ENCODE results near the gene GLIS1.

Gene GLIS1

DNA sequence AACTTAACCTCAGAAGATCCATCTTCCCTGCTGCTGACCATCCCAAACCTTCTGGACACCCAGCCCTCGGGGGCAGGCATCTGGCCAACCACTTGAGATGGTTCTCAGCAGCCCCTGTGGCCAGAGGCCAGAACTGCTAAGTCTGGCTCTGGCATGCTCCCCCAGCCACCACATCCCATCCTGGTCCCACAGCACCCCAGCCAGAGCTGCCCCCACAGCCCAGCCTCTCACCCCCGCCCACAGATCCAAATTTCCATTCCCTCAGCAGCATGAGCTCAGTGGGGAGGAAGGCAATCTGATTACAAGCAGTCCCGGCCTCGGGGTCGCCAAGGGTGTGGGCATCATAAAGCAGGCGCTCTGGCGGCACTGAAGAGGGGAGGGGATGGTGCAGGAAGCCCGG, 45.6 kb downstream of the GLIS1 start:
- no peak for DNase-seq

DNA sequence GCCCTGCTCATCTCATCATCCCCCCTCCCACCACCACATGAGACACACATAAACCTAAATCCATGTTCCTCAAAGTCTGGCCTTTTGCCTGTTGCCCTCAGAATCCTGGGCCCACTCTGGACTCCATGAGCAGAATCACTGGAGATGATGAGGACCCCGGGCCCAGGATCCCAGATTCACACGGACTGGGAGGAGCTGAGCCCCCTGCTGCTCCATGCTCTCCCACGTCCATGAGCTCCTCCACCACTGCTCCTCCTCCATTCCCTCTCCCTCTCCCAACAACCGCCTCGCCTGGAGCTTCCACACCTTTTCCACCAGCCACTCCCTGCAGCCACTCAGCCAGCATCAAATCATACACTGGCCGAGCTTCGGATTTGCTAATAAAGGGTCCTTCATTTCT, 47.6 kb downstream of the GLIS1 start:
- no peak for DNase-seq

DNA sequence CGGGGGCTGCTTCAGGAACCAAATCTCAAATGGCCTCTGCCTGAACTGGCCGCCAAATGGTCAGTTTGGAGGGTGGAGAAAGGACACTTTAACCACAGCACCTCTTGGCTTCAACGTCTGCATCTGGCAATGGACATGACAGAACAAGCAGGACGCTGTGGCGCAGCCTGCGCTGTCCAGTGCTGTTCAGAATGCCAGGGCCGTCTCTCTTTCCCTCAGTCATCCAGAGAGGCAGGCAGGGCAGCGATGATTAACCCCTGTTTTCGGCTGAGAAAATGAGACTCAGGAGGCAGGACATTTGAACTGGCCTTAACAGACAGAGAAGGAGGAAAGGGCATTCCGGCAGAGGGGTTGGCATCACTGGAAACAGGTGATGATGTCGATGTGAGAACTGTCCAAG, 48.6 kb downstream of the GLIS1 start:
- no peak for DNase-seq

DNA sequence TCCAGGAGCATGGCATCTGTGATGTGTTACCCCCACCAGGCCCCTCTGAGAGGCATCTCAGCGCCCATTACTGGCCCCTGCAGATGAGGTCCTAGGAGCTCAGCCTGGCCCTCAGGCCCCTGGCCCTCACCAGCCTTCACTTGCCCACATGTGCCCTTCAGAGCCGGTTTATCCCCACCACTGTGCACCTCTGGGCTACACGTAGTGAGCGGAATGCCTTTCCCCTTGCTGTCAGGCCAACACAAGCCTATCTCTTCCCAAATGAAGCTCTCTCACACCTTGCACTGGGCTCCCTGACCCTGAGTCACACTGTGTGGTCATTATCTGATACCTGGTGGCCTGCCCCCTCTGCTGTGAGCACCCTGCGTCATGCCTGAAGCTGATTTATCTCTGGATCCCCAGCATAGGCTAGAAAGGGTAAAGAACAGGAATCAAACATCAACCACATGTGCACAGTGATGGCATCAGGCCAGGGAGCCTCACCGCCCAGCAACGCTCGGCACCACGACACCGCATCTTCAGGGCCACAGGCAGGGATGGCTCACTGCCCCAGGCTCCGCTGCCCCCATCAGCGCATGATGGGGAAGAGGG, 49.1 kb downstream of the GLIS1 start:
- DNase-seq: no peak

DNA sequence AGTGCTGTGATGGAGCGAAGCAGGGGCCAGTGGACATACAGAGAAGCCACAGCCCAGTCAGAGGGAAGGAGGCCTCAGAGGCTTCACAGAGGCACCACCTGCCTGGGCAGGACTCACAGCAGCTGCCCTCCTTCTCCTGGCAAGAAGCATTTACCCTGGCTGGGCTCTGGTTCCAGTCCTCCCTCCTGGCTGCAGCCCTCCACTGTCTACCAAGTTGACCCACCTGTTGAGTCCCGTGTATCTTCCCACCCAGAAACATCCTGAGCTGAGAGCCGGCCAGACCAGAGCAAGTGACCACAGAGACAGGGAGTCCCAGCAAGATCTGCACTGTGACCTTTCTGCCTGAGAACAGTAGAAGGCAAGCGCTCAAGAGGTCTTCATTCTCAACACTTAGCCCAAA, 49.7 kb downstream of the GLIS1 start:
- DNase-seq: no peak

DNA sequence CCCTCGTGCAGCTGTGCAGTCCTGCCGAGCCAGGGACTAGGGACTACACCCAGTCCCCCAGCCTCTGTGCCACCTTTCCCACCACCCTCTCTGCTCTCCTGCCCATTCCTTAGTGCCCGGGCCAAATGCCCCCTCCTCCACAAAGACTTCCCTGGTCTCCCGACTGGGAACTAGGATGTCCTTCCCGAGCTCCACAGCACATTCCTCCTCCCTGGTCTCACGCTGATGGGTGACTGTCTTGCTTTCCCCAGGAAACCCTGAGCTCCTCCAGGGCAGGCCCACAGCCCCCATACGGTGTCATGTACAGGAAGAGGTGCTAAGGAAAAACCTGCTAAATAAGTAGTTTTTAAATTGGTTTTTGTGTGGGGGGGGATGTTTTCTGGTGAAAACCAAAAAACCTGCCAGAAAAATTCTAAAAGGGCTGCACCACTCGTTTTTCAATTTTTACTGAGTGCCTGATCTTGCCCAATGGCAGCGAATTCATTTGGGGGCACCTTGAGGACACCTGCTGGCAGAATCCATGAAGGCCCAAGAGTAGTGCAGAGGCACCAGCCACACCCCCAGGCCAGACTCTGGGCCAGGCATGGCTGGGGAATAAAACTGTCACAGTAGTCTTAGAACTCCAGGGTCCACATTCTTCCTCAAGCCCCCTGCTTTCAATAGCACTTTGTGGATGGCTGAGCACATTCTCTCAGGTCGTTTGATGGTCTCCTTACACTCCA, 50.4 kb downstream of the GLIS1 start:
- no peak for DNase-seq

DNA sequence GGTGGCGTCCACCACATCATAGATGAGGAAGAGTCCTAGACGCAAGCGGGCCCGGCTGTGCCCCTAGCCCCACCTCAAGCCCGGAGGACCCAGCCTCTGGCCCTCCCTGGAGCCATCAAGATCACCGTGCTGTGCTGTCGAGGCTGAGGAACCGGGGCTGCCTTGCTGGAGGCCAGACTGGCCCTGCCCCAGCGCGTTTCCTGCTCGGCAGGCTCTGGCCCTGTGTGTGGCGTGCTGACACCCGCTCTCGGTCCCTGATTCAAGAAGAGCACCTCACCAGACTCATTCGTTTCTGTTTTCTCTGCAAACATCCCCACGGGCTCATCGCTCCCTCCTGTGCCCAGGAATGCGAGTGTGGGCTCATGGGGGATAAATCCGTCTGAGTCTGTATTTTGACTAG, 51.1 kb downstream of the GLIS1 start:
- DNase-seq: no peak

DNA sequence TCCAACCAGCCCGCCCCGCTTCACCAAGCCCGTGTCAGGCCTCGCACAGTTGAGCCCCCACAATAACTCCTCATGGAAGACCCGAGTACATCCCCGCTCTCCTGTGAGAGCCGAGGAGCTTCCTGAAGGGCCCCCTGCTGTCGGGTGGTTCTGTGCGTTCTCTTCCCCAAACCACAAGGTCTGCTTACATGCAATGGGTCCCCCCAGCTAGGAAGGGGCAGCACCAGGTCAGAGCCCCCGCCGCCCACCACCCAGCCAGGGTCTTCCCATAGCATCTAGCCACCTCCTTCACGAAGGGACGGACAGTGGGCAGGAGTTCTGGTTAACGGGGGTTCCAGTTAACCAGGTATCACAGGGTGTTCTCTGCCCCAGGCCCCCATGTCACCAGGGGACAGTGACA, 51.5 kb downstream of the GLIS1 start:
- DNase-seq: no peak

DNA sequence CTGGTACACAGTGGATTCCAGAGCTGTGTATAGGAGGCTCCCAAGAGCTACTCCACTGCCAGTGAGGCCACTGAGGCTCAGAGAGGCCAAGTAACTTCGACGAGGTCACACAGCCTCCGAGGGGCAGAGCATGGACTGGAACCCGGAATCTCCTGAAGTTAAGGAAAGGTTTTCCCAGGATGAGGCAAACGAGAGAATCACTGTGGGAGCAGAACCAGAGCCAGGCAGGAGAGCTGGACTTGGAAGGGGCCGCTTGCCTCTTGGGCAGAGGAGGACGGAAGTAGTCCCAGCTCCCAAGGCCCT, 52.0 kb downstream of the GLIS1 start:
- no peak for DNase-seq

DNA sequence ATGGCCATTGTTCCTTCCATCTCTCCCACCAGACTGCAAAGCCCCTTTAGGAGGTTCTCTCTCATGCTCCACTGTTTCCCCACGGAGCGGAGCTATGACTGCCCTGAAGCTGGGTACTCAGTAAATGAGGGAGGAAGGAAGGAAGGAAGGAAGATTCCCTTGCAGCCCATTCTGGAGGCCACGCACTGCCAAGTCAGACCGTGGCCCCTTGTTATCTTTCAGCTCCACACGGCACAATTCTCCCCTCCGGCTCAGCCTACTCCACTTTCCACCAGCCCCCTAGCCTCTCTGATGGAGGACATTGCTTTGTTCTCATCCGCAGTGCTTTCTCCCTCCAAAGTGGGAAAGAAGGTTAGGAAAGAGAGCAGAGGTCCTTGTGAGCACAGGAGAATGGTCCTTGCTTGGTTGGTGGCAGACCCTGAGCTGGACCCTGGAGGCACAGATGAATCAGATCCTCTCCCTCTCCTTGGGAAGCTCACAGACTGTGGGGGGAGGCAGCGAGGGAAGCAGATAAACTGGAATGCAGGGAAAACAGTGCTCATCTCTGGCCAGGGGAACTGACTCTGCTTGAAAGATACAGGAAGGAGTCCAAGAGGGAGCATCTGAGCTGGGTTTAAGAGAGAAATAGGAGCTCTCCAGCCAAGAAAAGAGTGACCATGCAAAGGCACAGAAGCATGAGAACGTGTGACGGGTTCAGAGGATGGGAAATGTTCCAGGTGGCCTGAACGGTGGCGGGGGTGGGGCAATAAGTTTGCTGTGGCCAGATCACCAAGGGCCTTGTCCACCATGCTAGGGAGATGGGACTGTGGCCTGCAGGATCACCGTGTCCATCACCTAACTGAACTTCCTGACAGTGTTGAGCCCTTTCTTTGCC, 52.6 kb downstream of the GLIS1 start:
- DNase-seq: no peak

DNA sequence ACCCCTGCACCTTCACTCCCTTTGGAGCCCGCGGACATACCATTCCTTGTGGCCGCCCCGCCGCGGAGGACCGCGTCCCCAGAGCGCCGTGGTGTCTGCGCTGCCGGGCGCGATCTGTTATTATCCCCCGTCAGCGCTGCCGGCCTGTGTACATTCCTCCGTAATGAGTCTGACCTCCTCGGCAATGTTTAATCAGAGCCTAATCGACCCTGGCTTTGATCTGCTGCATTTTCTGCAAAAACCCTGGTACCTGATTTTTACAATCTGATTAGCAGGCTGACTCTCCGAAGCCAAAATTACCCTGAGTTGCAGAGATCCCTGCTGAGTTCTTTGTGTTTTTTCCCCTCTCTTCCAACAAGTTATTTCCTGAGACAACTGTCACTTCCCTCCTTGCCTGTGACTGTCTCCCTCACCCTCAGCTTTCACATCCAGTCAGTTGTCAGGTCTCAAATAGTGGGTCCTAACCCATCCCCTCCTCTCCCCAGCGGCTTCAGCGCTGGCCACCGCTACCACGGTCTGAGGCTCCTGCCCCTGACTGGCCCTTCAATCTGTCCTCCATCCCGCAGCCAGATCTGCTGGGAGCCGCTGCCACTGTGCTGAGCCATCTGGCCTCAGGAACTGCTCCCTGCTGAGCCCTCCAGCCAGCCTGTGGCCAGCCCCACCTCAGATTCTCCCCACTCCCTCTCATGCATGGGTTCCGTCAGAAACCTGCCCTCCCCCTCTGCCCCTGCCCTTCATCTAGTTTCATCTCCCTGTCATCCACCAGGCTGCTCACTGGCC, 53.5 kb downstream of the GLIS1 start:
- no peak for DNase-seq

DNA sequence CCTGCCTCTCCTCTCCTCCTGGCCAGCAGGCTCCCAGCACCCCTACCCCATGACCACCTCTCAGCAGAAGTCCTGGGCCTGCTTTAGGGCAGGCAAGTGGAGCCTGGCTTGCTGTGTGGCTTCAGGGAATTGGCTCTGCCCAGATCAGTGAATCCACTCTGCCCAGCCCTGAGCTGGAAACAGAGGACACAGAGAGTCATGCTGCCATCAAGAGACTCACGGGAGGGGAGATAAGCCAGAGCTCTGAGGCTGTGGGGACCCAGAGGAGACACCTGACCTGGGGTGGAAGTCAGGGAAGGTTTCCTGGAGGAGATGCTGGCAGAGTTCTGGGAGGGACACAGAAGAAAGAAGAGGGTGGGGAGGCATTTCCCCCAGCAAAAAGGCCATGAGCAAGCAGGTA, 54.2 kb downstream of the GLIS1 start:
- no peak for DNase-seq

DNA sequence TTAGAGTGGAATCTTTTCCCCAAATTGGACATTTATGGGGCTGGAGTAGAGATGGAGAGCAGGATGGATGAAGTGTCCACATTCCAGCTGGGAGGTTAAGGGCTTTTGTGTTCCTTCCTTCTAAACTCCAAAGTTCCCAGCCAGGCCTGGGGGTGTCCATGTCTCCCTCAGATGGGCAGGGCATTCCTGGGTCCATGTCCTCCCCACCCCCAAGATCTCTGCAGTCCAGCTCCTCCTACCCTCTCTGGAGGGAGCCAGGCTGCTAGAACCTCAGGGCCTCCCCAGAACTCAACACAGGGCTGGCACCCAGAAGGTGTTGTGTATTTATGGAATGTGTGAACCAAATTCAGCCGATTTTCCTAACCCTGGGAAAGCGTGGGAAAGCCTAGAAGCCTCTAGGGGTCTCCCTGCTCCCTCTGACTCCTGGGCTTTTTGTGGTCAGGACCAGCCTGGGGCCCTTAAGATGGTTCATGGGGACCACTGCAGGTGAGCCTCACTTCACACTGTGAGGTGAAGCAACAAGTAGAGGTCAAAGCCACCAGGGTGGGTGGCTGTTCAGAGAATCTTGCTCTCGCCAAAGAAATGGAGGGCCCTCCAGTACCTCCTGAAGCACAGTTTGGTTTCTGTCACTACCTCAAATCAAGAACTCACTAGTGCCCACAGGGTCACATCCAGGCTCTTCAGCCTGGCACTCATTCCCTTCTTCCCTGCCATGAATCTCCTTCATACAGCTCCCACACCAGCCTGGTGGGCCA, 54.8 kb downstream of the GLIS1 start:
- no peak for DNase-seq

DNA sequence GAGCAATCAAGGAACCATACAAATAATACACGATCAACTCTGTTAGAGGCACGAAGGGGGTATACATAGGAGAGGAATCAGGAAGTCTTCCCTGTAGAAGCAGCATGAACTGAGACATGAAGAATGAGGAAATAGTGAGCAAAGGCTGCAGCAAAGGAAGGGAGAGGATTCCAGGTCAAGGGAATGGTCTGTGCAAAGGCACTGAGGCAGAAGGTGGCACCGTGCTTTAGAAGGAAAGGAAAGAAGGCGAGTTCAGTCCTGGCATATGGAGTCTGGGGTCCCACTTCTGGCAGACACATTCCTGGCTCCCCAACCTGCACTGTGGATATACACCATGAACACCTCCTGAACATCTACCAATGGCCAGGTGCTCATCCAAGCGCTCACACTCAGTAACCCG, 56.1 kb downstream of the GLIS1 start:
- DNase-seq: no peak

DNA sequence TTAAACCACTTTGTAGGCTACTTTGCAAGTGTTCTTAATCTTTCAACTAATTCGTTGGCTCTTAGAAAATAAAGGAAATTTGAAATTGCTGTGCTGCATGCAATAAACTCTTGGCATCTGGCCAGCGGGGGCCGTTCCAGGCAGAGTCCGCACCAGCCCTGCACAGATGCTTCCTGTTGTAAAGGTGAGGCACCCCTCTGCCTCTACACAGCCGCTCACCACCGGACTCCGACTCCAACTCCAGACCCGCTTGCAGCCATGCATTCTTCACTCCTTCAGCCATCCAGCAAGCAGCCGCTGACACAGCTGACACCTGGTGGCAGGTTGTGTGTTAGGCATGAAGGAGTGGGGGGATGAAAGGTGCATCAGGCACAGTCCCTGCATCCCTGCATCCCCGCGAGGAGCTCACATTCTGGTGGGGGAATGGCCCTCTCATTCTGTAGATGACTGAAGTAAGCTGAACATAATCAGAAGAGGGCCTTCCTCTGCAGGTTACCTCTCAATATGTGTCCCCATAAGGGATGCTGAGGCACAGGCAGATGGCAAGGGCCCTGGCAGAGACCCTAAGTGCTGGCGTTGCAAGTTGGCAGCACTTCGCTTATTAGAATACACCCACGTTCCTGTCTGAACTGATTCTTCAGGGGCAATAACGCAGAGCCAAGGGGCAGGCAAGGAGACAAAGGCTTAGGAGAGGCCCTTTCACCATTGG, 56.8 kb downstream of the GLIS1 start:
- DNase-seq: peak in 1 of 4 experiments; percentile 6

DNA sequence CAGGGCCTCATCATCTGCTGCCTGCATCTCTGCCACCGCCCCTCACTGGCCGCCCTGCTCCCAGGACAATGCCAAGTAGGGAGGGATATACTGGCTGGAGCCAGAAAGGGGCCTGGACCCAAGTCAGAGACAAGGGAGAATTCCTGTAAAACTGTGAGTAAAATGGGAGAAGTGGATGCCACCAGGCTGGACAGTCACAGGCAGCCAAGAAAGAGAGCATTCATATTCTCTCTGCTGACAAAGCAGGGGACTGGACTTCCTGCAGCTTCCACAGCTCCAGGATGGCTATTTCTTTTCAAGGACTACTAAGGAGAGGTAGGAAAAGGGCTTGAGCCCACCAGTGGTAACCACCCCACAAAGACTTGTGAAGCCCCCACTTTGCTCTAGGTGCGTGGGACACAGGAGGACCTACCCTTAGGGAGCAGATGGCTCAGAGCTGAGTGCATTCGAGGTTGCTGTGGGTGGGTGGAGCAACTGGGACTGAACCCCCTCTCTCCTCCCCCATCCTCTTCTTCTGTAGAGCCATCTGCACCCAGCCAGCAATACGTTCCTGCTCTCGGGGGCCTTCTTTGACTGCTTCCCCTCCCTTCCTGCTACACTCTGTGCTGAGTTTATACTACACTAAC, 57.5 kb downstream of the GLIS1 start:
- DNase-seq: no peak

DNA sequence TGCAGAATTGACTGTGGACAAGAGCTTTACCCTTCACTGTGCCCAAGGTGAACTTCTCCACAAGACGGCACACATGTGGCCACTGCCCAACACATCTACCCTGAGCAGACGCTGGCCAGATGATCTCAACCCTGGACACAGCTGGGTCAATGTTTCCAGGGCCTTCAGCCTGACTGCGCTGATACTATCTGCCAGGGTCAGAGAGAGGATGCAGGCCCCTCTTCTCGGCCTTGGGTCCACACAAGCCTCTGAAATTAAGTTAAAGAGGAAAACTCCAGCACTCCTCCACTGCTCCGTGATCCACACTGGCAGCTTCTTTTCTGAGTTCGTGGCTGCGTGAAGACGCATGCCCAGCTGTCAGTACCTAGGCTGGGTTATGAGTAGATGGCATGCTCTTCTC, 58.1 kb downstream of the GLIS1 start:
- no peak for DNase-seq

DNA sequence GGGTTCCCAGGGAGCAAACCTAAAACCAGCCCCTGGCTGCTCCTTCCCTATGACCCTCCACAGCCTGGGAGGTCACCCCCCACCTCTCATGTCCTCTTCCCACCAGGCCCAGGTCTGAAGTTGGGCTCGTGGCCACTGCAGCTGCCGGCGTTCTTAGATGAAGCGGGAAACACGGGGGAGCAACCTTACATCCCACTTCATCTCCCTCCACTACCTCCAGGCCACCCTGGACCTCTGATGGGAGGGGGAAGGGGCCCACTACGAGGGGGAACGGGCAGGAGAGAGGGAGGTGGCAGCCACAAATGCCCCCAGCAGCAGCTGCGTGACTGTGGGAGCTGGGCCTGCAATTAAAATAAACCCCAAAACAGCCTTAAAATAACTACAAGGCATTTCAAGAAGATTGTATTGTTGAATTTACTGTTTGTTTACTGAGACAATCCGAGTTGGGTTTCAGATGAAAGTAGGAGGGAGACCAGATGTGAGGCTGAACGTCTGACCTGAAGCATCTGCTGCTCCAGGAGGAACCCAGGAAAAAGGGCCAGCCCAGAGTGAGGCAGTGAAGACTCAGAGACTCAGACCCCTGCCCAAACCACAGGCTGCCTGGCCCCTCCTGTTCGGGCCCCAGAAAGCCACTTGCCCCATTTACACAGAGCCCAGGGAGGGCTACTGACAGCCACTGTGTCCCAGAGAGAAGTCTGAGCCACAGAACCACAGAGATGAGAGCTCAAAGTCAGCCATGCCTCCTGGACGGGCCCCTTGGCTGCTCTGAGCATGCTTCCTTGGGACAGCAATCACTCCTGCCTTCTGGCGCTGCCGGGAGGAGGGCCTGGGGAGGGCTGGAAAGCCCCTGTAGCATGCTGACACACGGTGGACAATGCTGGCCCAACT, 59.8 kb downstream of the GLIS1 start:
- DNase-seq: no peak

DNA sequence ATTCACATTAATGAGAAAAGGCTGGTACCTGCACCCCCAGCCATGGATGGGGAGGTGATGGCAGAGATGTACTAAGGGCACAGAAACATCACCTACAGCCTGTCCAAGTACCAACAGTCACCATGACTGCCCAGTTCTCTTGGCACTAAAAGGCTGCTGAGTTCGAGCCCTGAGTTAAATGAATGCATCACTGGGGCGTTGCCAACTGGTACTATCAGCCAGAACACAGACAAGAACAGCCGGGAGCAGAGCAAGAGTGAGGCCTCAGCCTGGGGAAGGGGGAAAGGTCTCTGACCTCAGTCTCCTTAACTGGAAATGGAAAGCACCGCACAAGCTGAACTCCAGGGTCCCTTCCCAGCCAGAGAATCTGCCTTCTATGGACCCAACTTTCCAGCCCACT, 60.5 kb downstream of the GLIS1 start:
- DNase-seq: no peak

DNA sequence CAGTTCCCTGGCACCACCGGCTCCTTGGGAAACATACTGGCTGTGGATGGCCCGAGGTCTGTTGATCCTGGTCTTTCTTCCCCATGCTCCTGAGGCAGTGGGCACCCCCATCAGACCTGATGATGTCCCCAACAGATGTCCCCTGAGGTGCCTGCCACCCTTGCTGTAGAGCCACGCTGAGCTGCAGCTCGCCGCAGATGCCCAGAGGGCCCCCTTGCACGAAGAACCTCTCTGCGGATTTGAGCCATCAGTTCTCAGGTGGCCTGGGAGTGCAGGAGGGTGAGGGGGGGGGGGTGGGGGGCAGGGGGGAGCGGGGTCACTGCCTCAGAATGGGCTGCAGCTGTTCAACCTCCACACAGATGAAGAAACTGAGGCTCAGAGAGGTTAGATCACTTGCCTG, 60.9 kb downstream of the GLIS1 start:
- DNase-seq: no peak

DNA sequence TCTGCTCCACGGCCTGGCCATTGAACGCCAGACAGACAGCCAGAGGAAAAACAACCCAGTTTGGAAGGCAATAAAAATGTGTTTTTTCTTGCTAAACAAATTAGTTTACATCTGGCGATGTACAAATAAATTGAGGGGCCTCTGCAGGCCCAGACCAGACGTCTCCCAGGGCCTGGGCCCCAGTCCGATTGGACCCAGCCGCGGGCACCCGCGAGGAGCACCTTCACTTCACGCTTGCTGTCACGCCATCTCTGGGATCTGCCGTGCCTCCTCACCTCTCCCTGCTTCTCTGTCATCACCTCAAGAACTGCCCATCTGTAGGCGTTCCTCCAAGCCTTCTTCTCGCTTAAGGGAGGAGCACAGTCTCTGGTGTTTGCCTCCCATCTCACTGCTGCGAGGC, 61.5 kb downstream of the GLIS1 start:
- no peak for DNase-seq
